GM23338 (cell line): ENCODE measurements around the gene RNF8. TPM values are rescaled to one million over a fixed set of nuclear protein-coding genes. Genes with fewer than 3 reads are reported as not detected.

Experiments used
- ATAC-seq: fragments of 200-7000 bp; cut with Tn5 transposase; 3 replicates; pipeline ENCODE4 v1.9.1; 2020
- DNase-seq: peaks from one replicate; pipeline ENCODE4 v3.0.0-alpha.2; 2015; ENCODE audit warnings: low spot score
- H2AFZ ChIP-seq: fragments of 200-600 bp; sonication (generic); 2 replicates; pipeline ENCODE4 v1.8.0; 2016; ENCODE audit warnings: antibody characterized with exemption, mild to moderate bottlenecking, moderate library complexity
- H3F3A ChIP-seq: fragments of 200-600 bp; sonication (generic); replicated peaks from 2 replicates; pipeline ENCODE4 v1.8.0; 2017; ENCODE audit warnings: antibody characterized with exemption, mixed run types, low read depth
- H3K27ac ChIP-seq: fragments of 200-600 bp; sonication (generic); 2 replicates; pipeline ENCODE4 v1.6.1; 2016; ENCODE audit warnings: low read depth
- H3K27me3 ChIP-seq: fragments of 200-600 bp; sonication (generic); 2 replicates; pipeline ENCODE4 v1.8.0; 2016; ENCODE audit warnings: mild to moderate bottlenecking, mixed run types, moderate library complexity; ENCODE audit not compliant: insufficient read depth
- H3K36me3 ChIP-seq: fragments of 200-600 bp; sonication (generic); 2 replicates; pipeline ENCODE4 v1.8.0; 2016; ENCODE audit warnings: mild to moderate bottlenecking; ENCODE audit not compliant: insufficient read depth
- H3K4me1 ChIP-seq: fragments of 200-600 bp; sonication (generic); 2 replicates; pipeline ENCODE4 v1.8.0; 2016; ENCODE audit warnings: mild to moderate bottlenecking, moderate library complexity; ENCODE audit not compliant: insufficient read depth
- H3K4me2 ChIP-seq: fragments of 200-600 bp; sonication (generic); 2 replicates; pipeline ENCODE4 v1.7.1; 2017; ENCODE audit warnings: mixed run types
- H3K4me3 ChIP-seq: fragments of 200-600 bp; sonication (generic); 2 replicates; pipeline ENCODE4 v1.6.1; 2016; ENCODE audit warnings: mixed run types
- H3K79me2 ChIP-seq: fragments of 200-600 bp; sonication (generic); replicated peaks from 2 replicates; pipeline ENCODE4 v1.8.0; 2017; ENCODE audit warnings: mild to moderate bottlenecking; ENCODE audit not compliant: insufficient read depth
- H3K9me2 ChIP-seq: fragments of 200-600 bp; sonication (generic); 2 replicates; pipeline ENCODE4 v1.8.0; 2017; ENCODE audit not compliant: insufficient read depth
- H4K20me1 ChIP-seq: fragments of 200-600 bp; sonication (generic); replicated peaks from 2 replicates; pipeline ENCODE4 v1.8.0; 2017; ENCODE audit warnings: mild to moderate bottlenecking; ENCODE audit not compliant: insufficient read depth
- H3K27ac Mint-ChIP-seq: 2 replicates; pipeline ENCODE4 v1.8.0; 2020; ENCODE audit warnings: inconsistent platforms, mild to moderate bottlenecking, moderate library complexity, mixed read lengths
- H3K27me3 Mint-ChIP-seq: 3 replicates; pipeline ENCODE4 v1.8.0; 2022; ENCODE audit warnings: low read depth, mild to moderate bottlenecking, moderate library complexity, mixed read lengths, inconsistent platforms; ENCODE audit not compliant: insufficient read depth, poor library complexity
- H3K36me3 Mint-ChIP-seq: 3 replicates; pipeline ENCODE4 v1.8.0; 2021; ENCODE audit warnings: low read depth, mild to moderate bottlenecking, inconsistent platforms, moderate library complexity, mixed read lengths
- H3K4me1 Mint-ChIP-seq: 3 replicates; pipeline ENCODE4 v1.8.0; 2020; ENCODE audit warnings: mild to moderate bottlenecking, inconsistent platforms, mixed read lengths
- H3K4me3 Mint-ChIP-seq: 3 replicates; pipeline ENCODE4 v1.8.0; 2021; ENCODE audit warnings: moderate library complexity, mild to moderate bottlenecking, inconsistent platforms, mixed read lengths
- H3K9me3 Mint-ChIP-seq: 3 replicates; pipeline ENCODE4 v1.8.0; 2020; ENCODE audit warnings: moderate library complexity, mild to moderate bottlenecking, inconsistent platforms, mixed read lengths
- CREB1 ChIP-seq: fragments of 250-450 bp; sonication (Bioruptor Pico); IDR thresholded peaks from 2 replicates; pipeline ENCODE4 v1.5.0; 2020; ENCODE audit warnings: low read depth, mild to moderate bottlenecking, moderate library complexity
- EZH2phosphoT487 ChIP-seq: fragments of 200-600 bp; sonication (generic); IDR thresholded peaks from one replicate; pipeline ENCODE4 v1.8.1; 2018; ENCODE audit warnings: antibody characterized with exemption; ENCODE audit not compliant: unreplicated experiment
- JUNB ChIP-seq: IDR thresholded peaks from one replicate; pipeline ENCODE4 v1.6.1; 2016; ENCODE audit warnings: antibody characterized with exemption; ENCODE audit not compliant: unreplicated experiment
- NANOG ChIP-seq: IDR thresholded peaks from 2 replicates; pipeline ENCODE4 v1.6.1; 2016; ENCODE audit warnings: antibody characterized with exemption, borderline replicate concordance
- STAT1 ChIP-seq: IDR thresholded peaks from one replicate; pipeline ENCODE4 v1.6.1; 2016; ENCODE audit warnings: antibody characterized with exemption; ENCODE audit not compliant: unreplicated experiment
- polyA plus RNA-seq: library from polyadenylated mRNA; unstranded; fragments of >200 nt; fragmentation: Nextera tagmentation; extraction: Ambion mirVana; gene quantifications from 2 replicates; pipeline ENCODE4 v1.2.1, GENCODE V29; 2016
- total RNA-seq: library from RNA; depleted of rRNA; stranded (reverse); fragments of >200 nt; shearing (Covaris generic); gene quantifications from 2 replicates; pipeline ENCODE4 v1.2.3, GENCODE V29; 2014
- TF ChIP-seq, protein P1 (sequence below), 2 experiments: fragments of 200-600 bp in 1 of 2; sonication (generic) in 1 of 2; conservative IDR thresholded peaks; 2 replicates each; pipeline versions ENCODE4 v1.5.1 to v1.6.1; 2016 to 2017; ENCODE audit warnings: antibody characterized with exemption in 2 of 2, low read depth in 2 of 2, mild to moderate bottlenecking in 2 of 2, moderate library complexity in 1 of 2
- TF ChIP-seq, protein P2 (sequence below): IDR thresholded peaks from 2 replicates; pipeline ENCODE4 v1.6.1; 2016; ENCODE audit warnings: antibody characterized with exemption
- TF ChIP-seq, protein P3 (sequence below): IDR thresholded peaks from one replicate; pipeline ENCODE4 v1.6.1; 2018; ENCODE audit warnings: antibody characterized with exemption; ENCODE audit not compliant: unreplicated experiment

Gene RNF8
- total and polyA plus RNA-seq, 2 experiments from 2014 or later: 41.6 to 55.2 TPM

DNA sequence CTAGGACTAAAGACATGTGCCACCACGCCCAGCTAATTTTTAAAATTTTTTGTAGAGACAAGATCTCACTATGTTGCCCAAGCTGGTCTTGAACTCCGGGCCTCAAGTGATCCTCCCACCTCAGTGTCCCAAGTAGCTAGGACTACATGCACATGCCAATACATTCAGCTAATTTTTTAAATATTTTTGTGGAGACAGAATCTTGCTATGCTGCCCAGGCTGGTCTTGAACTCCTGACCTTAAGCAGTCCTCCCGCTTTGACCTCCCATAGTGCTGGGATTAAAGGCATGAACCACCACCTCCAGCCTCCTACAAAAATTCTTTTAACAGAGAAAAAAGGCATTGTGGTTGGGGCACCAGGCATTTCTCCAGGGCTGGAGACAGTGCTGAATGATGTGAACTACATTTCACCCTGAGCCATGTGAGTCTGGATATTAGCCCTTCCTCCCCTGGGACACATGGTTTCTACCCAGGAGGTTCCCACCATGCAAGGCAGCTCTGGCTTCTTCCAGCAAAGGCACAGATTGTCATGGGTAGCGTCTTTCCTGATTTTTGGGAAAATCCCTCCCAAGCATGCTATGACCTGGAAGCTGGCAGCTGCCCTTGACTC lies 42.9 kb downstream of the RNF8 start (continued):
- TF ChIP-seq, protein P1, sequence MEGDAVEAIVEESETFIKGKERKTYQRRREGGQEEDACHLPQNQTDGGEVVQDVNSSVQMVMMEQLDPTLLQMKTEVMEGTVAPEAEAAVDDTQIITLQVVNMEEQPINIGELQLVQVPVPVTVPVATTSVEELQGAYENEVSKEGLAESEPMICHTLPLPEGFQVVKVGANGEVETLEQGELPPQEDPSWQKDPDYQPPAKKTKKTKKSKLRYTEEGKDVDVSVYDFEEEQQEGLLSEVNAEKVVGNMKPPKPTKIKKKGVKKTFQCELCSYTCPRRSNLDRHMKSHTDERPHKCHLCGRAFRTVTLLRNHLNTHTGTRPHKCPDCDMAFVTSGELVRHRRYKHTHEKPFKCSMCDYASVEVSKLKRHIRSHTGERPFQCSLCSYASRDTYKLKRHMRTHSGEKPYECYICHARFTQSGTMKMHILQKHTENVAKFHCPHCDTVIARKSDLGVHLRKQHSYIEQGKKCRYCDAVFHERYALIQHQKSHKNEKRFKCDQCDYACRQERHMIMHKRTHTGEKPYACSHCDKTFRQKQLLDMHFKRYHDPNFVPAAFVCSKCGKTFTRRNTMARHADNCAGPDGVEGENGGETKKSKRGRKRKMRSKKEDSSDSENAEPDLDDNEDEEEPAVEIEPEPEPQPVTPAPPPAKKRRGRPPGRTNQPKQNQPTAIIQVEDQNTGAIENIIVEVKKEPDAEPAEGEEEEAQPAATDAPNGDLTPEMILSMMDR (conservative IDR thresholded peaks at IDR 0.05; ENCODE audit: low read depth in 2 of 2): no peak
- TF ChIP-seq, protein P2, sequence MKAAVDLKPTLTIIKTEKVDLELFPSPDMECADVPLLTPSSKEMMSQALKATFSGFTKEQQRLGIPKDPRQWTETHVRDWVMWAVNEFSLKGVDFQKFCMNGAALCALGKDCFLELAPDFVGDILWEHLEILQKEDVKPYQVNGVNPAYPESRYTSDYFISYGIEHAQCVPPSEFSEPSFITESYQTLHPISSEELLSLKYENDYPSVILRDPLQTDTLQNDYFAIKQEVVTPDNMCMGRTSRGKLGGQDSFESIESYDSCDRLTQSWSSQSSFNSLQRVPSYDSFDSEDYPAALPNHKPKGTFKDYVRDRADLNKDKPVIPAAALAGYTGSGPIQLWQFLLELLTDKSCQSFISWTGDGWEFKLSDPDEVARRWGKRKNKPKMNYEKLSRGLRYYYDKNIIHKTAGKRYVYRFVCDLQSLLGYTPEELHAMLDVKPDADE: no peak
- no peak for TF ChIP-seq EZH2phosphoT487
- TF ChIP-seq, protein P3, sequence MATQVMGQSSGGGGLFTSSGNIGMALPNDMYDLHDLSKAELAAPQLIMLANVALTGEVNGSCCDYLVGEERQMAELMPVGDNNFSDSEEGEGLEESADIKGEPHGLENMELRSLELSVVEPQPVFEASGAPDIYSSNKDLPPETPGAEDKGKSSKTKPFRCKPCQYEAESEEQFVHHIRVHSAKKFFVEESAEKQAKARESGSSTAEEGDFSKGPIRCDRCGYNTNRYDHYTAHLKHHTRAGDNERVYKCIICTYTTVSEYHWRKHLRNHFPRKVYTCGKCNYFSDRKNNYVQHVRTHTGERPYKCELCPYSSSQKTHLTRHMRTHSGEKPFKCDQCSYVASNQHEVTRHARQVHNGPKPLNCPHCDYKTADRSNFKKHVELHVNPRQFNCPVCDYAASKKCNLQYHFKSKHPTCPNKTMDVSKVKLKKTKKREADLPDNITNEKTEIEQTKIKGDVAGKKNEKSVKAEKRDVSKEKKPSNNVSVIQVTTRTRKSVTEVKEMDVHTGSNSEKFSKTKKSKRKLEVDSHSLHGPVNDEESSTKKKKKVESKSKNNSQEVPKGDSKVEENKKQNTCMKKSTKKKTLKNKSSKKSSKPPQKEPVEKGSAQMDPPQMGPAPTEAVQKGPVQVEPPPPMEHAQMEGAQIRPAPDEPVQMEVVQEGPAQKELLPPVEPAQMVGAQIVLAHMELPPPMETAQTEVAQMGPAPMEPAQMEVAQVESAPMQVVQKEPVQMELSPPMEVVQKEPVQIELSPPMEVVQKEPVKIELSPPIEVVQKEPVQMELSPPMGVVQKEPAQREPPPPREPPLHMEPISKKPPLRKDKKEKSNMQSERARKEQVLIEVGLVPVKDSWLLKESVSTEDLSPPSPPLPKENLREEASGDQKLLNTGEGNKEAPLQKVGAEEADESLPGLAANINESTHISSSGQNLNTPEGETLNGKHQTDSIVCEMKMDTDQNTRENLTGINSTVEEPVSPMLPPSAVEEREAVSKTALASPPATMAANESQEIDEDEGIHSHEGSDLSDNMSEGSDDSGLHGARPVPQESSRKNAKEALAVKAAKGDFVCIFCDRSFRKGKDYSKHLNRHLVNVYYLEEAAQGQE: no peak
- no peak for TF ChIP-seq JUNB
- TF ChIP-seq NANOG: no peak

DNA sequence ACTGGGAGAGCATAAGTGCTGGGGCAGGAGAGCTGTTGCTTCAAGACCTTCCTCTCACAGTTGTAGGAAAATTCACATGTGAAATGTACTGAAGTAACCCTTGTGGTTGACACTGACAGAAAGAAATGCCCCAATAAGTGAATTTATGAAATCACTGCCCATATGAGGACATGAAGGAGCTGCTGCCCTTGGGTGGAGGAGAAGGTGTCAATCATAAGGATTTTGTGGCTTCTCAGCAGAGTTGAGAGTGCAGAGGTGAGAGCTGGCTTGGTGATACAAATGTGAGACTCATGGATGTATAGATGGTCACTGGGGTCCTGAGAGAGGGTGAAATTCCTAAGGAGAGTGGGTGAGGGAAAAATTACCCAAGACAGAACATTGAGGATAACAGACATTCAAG lies 45.3 kb downstream of the RNF8 start:
- no peaks in the 10 kb centered on the region for H3K79me2 ChIP-seq
- H3K27ac Mint-ChIP-seq: no peak overlapping the region
- H3K9me3 Mint-ChIP-seq: no peaks in the 10 kb centered on the region
- H3K27me3 ChIP-seq: no peaks in the 10 kb centered on the region
- no peaks in the 10 kb centered on the region for H4K20me1 ChIP-seq
- H3K4me2 ChIP-seq: no peak overlapping the region
- no peak overlapping the region for H2AFZ ChIP-seq
- no peak overlapping the region for H3K4me3 Mint-ChIP-seq
- H3K27ac ChIP-seq: no peak overlapping the region
- no peaks in the 10 kb centered on the region for H3K4me1 ChIP-seq
- ATAC-seq (no peak), DNase-seq (no peak)
- no peaks in the 10 kb centered on the region for H3F3A ChIP-seq
- no peaks in the 10 kb centered on the region for H3K36me3 Mint-ChIP-seq
- no peaks in the 10 kb centered on the region for H3K27me3 Mint-ChIP-seq
- H3K9me2 ChIP-seq: no peaks in the 10 kb centered on the region
- no peak overlapping the region for H3K4me3 ChIP-seq
- no peaks in the 10 kb centered on the region for H3K36me3 ChIP-seq
- H3K4me1 Mint-ChIP-seq: no peaks in the 10 kb centered on the region
- TF ChIP-seq, protein P3: no peak
- TF ChIP-seq CREB1 (CRISPR knock-in tag) (no peak), NANOG (no peak), STAT1 (no peak), JUNB (no peak)
